Astrocyte of the spinal cord (primary cell): Measurements from ENCODE around the gene COMMD10.

Experiments
- DNase-seq: peaks from one replicate; pipeline ENCODE4 v3.0.0; 2011; ENCODE audit warnings: low read depth, low spot score
- H3K4me3 ChIP-seq: 2 replicates; pipeline ENCODE4 v1.5.1; 2011; ENCODE audit warnings: low read depth, mild to moderate bottlenecking, low read length, moderate library complexity
- CTCF ChIP-seq: IDR thresholded peaks from 2 replicates; pipeline ENCODE4 v1.5.1; 2012; ENCODE audit warnings: low read depth, mild to moderate bottlenecking, low read length, inconsistent platforms
- in situ Hi-C: cut with HindIII; loops from 2 replicates; pipeline ENCODE4 v1.10.0; 2017; ENCODE audit warnings: low sequenced_read_pairs

The COMMD10 gene

GRCh38 chr5:116242343-116242742 lies 157.5 kb downstream of the COMMD10 start:
- in situ Hi-C loops = no loop called here

GRCh38 chr5:116248432-116248831 lies 163.6 kb downstream of the COMMD10 start:
- DNase-seq = no peak
- TF ChIP-seq CTCF = no peak
- H3K4me3 ChIP-seq = no peak overlapping the region
- in situ Hi-C loops = no loop called here

More at GRCh38 chr5:116242343-116242742, 157.5 kb downstream of the COMMD10 start:
- DNase-seq = peak; percentile 34
- no peak for TF ChIP-seq CTCF
- no peak overlapping the region for H3K4me3 ChIP-seq

- no peak for DNase-seq
- H3K4me3 ChIP-seq = no peak overlapping the region
- in situ Hi-C loops = no loop called here
- no peak for TF ChIP-seq CTCF
Observed at GRCh38 chr5:116249648-116250047, 164.8 kb downstream of the COMMD10 start.

- no peak for DNase-seq
- in situ Hi-C loops = no loop called here
- no peak overlapping the region for H3K4me3 ChIP-seq
- no peak for TF ChIP-seq CTCF
Observed at GRCh38 chr5:116256717-116257116, 171.9 kb downstream of the COMMD10 start.

- in situ Hi-C loops = no loop called here
- TF ChIP-seq CTCF = no peak
- no peak for DNase-seq
- H3K4me3 ChIP-seq = no peak overlapping the region
Observed at GRCh38 chr5:116265471-116265870, 180.6 kb downstream of the COMMD10 start.

- no peak for TF ChIP-seq CTCF
- in situ Hi-C loops = no loop called here
- DNase-seq = peak; percentile 72
- H3K4me3 ChIP-seq = no peak overlapping the region
Observed at GRCh38 chr5:116271446-116272025, 186.7 kb downstream of the COMMD10 start.
